GM23248 (cell line): ENCODE data around the gene OPCML.

Source experiments
- EZH2 ChIP-seq: fragments of 200-600 bp; sonication (generic); IDR thresholded peaks from 2 replicates; pipeline ENCODE4 v1.6.1; 2018; ENCODE audit warnings: antibody characterized with exemption, mild to moderate bottlenecking; ENCODE audit not compliant: insufficient read depth, poor library complexity, severe bottlenecking
- EZH2phosphoT487 ChIP-seq: fragments of 200-600 bp; sonication (generic); IDR thresholded peaks from 2 replicates; pipeline ENCODE4 v1.6.1; 2018; ENCODE audit warnings: antibody characterized with exemption, moderate library complexity, mild to moderate bottlenecking, low read depth; ENCODE audit not compliant: insufficient read depth

DNA sequence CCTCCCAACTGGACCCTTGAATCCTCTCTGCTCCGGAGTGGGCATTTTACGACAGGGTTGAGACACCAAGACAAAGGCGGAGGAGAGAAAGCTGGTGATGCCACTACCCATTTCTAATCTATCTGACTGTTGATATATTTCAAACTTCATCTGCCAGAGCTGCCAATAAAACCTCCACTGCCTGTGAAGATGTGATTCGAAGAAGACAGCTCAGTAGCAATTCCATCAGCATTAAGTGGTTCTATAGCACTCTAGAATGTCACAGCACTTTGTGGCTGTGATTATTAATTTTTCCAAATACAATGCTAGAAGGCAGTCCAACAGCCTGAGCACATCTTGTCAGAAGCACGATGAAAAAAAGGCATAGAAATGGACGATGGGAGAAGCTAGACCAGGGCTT, 282.8 kb downstream of the OPCML start:
- no peak for TF ChIP-seq EZH2
- TF ChIP-seq EZH2phosphoT487, result no peak
